GM12874 (cell line): ENCODE measurements around the gene NINJ2.

ENCODE experiments used
- TF ChIP-seq, protein P1 (sequence below): IDR thresholded peaks from 2 replicates; pipeline ENCODE4 v1.5.1; 2011; ENCODE audit warnings: low read depth, mild to moderate bottlenecking, control low read depth, low read length, moderate library complexity; ENCODE audit not compliant: insufficient read depth

NINJ2 gene

GRCh38 chr12:607541-608001 is 55.7 kb downstream of the NINJ2 start:
- TF ChIP-seq, protein P1, sequence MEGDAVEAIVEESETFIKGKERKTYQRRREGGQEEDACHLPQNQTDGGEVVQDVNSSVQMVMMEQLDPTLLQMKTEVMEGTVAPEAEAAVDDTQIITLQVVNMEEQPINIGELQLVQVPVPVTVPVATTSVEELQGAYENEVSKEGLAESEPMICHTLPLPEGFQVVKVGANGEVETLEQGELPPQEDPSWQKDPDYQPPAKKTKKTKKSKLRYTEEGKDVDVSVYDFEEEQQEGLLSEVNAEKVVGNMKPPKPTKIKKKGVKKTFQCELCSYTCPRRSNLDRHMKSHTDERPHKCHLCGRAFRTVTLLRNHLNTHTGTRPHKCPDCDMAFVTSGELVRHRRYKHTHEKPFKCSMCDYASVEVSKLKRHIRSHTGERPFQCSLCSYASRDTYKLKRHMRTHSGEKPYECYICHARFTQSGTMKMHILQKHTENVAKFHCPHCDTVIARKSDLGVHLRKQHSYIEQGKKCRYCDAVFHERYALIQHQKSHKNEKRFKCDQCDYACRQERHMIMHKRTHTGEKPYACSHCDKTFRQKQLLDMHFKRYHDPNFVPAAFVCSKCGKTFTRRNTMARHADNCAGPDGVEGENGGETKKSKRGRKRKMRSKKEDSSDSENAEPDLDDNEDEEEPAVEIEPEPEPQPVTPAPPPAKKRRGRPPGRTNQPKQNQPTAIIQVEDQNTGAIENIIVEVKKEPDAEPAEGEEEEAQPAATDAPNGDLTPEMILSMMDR, result no peak

DNA sequence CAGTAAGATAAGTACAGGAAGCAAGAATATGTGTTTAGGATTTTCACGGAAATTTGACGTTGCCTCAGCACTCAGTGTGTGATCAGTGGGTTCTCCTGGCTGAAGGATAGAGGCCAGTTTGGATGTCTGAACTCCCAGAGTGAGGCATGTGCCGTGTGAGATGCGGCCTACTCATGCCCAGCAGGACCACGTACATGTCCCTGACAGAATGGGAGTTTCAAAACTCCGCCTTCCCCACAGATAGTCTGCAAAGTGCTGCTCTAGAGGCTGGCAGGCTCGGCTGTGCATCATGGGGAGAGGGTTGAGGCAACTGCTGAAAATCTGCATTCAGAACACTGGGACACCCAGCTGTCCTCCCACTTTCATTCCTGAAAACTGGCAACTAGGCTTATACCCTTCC is 58.3 kb downstream of the NINJ2 start:
- TF ChIP-seq, protein P1, result no peak

DNA sequence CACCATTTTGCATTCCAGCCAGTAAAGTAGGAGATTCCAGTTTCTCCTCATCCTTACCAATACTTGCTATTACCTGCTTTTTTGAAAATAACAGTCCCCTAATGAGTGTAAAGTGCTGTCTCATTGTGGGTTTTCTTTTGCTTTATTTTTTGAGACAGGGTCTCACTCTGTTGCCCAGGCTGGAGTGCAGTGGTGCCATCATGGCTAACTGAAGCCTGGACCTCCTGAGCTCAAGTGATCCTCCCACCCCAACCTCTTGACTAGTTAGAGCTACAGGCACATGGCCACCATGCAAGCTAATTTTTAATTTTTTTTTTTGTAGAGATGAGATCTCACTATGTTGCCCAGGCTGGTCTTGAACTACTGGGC is 60.6 kb downstream of the NINJ2 start:
- TF ChIP-seq, protein P1, result no peak

DNA sequence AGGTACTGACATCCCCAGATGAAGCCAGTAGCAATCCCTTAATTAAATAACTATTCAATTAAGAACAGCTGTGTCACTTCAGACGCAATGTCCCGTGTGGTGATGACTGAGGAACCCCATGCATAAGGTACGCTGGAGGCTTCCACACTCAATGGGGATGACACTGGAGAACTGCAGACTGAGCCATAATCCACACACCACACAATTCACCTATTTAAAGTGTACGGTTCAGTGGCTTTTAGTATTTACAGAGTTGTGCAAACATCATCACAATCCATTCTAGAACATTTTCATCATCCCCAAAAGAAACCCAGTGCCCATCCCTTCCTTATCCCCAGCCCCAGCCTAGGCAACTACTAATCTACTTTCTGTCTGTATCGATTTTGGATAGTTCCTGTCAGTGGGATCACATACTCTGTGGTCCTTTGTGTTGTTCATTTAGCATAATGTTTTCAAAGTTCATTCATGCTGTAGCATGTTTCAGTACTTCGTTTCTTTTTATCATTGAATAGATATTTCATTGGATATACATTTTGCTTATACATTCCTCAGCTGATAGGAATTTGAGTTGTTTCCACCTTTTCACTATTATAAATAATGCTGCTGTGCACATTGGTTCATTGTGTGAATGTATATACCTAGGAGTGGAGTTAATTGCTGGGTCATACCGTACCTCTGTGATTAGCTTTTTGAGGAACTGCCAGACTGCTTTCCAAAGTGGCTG is 61.1 kb downstream of the NINJ2 start:
- TF ChIP-seq, protein P1, result no peak

DNA sequence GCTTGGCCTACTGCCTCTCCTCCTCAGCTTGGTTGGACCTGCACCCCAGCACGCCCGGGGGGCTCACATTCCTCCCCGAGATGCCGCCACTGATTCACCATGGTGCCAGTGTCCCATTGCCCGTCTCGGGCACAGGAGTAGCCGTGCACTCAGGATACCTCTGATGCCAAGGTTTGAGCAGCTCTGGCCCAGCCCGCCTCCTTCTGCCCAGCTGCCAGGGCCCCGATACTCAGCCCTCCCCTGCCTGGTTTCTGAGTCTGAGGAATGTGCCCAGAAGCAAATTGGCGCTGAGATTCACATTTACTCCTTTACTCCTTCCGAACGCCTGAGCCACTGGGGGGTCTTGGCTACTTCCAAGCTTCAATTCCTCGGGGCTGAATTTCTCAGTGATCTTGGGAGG is 63.5 kb downstream of the NINJ2 start:
- TF ChIP-seq, protein P1, result no peak

- TF ChIP-seq, protein P1, result no peak
These were observed 65.2 kb downstream of the NINJ2 start for GRCh38 chr12:597926-598568.

DNA sequence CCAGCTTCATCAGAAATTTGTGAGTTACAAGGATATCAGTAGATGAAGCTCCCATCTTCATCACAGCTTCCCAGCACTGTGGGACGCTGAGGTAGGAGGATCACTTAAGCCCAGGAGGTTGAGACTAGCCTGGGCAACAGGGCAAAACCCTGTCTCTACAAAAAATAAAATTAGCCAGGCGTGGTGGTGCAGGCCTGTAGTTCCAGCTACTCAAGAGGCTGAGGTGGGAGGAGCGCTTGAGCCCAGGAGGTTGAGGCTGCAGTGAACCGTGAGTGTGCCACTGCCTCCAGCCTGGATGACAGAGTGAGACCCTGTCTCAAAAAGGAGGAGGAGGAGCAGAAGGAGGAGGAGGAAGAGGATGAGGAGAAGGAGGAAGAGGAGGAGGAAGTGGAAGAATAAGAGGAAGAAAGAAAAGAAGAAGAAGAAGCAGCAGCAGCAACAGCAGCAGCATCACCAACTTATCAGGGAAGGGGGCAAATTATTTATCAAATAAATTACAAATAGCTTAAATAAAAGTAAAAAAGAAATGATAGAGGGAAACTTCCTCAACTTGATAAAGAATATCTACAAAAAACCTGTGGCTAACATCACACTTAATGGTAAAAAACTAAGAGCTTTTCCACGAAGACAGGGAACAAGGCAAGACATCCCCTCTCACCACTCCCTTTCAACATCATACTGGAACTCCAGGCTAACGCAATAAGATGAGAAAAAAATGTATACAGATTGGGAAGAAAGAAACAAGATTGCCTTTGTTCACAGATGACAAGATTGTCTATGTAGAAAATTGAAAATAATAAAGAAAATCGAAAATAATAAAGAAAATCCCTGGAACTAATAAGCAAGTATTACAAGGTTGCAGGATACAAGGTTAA is 69.6 kb downstream of the NINJ2 start:
- TF ChIP-seq, protein P1, result no peak
